Measurements from ENCODE around the gene NFIC.

Gene NFIC

GRCh38 chr19:3479834-3480215 is 113.4 kb downstream of the NFIC start:
- peak overlapping the region; percentile 94 for H3K4me2 ChIP-seq (ENCODE audit: low read depth, low read length, poor library complexity, severe bottlenecking)
- H3K9me3 ChIP-seq (ENCODE audit: insufficient read depth, low read depth, low read length), result no peaks in the 10 kb centered on the region
- no peaks in the 10 kb centered on the region for H3F3A ChIP-seq (ENCODE audit: low read depth)
- peaks cover 3% of the 10 kb centered on the region; the same call in 1 of the 2 replicates for H3K36me3 ChIP-seq (ENCODE audit: insufficient read depth, low read length)
- H3K79me2 ChIP-seq (ENCODE audit: insufficient read depth, low read length), result peaks cover 49% of the 10 kb centered on the region
- H3K9ac ChIP-seq (ENCODE audit: low read depth, low read length, poor library complexity, severe bottlenecking), result peak overlapping the region; percentile 35
- TF ChIP-seq CTCF (conservative IDR thresholded peaks at IDR 0.05; ENCODE audit: low read length) (no peak), EZH2phosphoT487 (IDR thresholded peaks at IDR 0.05; ENCODE audit: borderline replicate concordance) (no peak)
- peaks cover 8% of the 10 kb centered on the region; the same call in 1 of the 2 replicates for H3K9me2 ChIP-seq (replicated peaks; ENCODE audit: low read depth, low read length)
- H3K4me1 ChIP-seq (ENCODE audit: insufficient read depth, low read length, poor library complexity, severe bottlenecking), result peaks cover 53% of the 10 kb centered on the region
- H3K4me3 ChIP-seq (ENCODE audit: low read length, poor library complexity, severe bottlenecking), result peak overlapping the region; percentile 91
- H2AFZ ChIP-seq (ENCODE audit: low read length), result no peak overlapping the region
- no peaks in the 10 kb centered on the region for H4K20me1 ChIP-seq (ENCODE audit: insufficient read depth, low read length, poor library complexity, severe bottlenecking)
- no peaks in the 10 kb centered on the region for H3K27me3 ChIP-seq (ENCODE audit: insufficient read depth, low read length, poor library complexity, severe bottlenecking)

DNA sequence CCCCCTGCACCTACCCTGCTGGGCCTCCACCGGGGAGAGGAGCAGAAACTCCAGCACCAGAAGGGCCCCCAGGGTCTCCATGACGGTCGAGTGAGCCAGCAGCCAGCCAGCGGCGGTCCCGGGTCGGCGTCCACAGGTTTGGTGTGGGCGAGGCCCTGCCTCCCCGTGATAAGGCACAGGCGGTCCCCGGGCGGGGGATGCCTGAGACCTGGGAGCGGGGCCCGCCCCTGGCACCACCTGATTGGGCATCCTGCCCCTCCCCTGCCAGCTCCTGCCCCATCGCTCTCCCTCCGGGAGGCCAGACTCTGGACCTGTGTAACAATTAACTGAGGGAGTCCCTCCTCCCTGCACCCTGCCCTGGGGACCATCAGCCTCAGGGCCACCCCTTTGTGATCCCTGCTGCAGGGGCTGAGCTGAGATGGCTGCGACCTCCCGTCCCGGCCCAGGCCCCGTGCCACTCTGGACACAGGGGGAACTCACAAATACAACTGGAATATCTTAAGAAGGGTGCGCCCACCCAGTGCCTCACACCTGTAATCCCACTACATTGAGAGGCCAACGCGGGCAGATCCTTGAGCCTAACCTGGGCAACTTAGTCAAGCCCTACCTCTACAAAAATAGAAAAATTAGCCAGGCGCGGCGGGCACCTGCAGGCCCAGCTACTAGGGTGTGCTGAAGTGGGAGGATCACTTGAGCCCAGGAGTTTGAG is 114.2 kb downstream of the NFIC start, which contains the start of gene SMIM24:
Gene SMIM24 (minus strand): TSS at position 143 of the 709 bp plus-strand sequence. CDS start 62 bp downstream, at position 81.
- H3K9ac ChIP-seq (ENCODE audit: low read depth, low read length, poor library complexity, severe bottlenecking), result peak within 1 kb of the TSS; percentile 98
- no peaks in the 10 kb centered on the region for H3K9me3 ChIP-seq (ENCODE audit: insufficient read depth, low read depth, low read length)
- no peaks in the 10 kb centered on the region for H3F3A ChIP-seq (ENCODE audit: low read depth)
- H3K9me2 ChIP-seq (replicated peaks; ENCODE audit: low read depth, low read length), result peaks cover 8% of the 10 kb centered on the region; the same call in 1 of the 2 replicates
- no peak for TF ChIP-seq CTCF (conservative IDR thresholded peaks at IDR 0.05; ENCODE audit: low read length)
- no peak for TF ChIP-seq EZH2phosphoT487 (IDR thresholded peaks at IDR 0.05; ENCODE audit: borderline replicate concordance)
- peak within 1 kb of the TSS; percentile 94 for H3K4me2 ChIP-seq (ENCODE audit: low read depth, low read length, poor library complexity, severe bottlenecking)
- H3K36me3 ChIP-seq (ENCODE audit: insufficient read depth, low read length), result no peaks in the 10 kb centered on the region; the same call in 1 of the 2 replicates
- H3K4me1 ChIP-seq (ENCODE audit: insufficient read depth, low read length, poor library complexity, severe bottlenecking), result peaks cover 47% of the 10 kb centered on the region
- H4K20me1 ChIP-seq (ENCODE audit: insufficient read depth, low read length, poor library complexity, severe bottlenecking), result no peaks in the 10 kb centered on the region
- no peaks in the 10 kb centered on the region for H3K27me3 ChIP-seq (ENCODE audit: insufficient read depth, low read length, poor library complexity, severe bottlenecking)
- peaks cover 42% of the 10 kb centered on the region for H3K79me2 ChIP-seq (ENCODE audit: insufficient read depth, low read length)
- peak within 1 kb of the TSS; percentile 91 for H3K4me3 ChIP-seq (ENCODE audit: low read length, poor library complexity, severe bottlenecking)
- H2AFZ ChIP-seq (ENCODE audit: low read length), result no peak within 1 kb of the TSS; the same call in 1 of the 2 replicates

DNA sequence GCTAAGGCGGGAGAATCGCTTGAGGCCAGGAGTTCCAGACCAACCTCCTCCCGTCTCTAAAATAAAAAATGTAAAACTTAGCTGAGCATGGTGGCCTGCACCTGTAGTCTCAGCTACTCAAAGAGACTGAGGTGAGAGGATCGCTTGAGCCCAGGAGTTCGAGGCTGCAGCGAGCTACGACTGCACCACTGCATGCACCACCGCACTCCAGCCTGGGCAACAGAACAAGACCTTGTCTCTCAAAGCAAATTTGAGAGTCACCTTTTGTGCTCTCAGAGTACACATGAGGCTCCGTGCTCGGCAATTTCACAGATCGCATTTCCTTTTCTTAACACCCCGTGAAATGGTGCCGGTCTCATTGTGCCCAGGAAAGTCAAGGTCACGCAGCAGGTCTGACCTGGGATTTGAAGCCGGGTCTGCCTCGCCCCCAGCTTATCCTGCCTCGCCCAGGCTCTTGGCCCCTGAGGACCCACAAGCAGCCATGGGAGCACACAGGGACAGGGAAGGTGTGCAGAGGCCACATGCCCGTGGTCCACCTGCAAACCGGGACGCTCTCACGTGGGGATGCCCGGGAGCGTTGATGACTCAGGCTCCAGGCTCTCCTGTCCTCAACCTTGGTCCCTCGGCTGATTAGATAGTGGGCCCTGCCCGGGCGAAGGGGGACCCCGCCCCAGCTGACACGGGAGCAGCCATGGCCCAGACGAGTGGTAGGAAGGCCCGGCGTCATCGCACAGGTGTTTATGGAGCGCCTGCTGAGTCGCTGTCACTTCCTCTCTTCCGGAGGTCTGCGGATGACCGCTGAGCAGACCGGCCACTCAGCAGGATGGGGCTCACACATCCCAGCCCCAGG is 115.1 kb downstream of the NFIC start:
- H4K20me1 ChIP-seq (ENCODE audit: insufficient read depth, low read length, poor library complexity, severe bottlenecking), result no peaks in the 10 kb centered on the region
- H3K4me2 ChIP-seq (ENCODE audit: low read depth, low read length, poor library complexity, severe bottlenecking), result peak overlapping the region; percentile 94
- no peaks in the 10 kb centered on the region; the same call in 1 of the 2 replicates for H3K36me3 ChIP-seq (ENCODE audit: insufficient read depth, low read length)
- H3K27me3 ChIP-seq (ENCODE audit: insufficient read depth, low read length, poor library complexity, severe bottlenecking), result no peaks in the 10 kb centered on the region
- H3K9me3 ChIP-seq (ENCODE audit: insufficient read depth, low read depth, low read length), result no peaks in the 10 kb centered on the region
- H3K9me2 ChIP-seq (replicated peaks; ENCODE audit: low read depth, low read length), result peaks cover 8% of the 10 kb centered on the region; the same call in 1 of the 2 replicates
- TF ChIP-seq EZH2phosphoT487 (IDR thresholded peaks at IDR 0.05; ENCODE audit: borderline replicate concordance) (no peak), CTCF (conservative IDR thresholded peaks at IDR 0.05; ENCODE audit: low read length) (no peak)
- peaks cover 33% of the 10 kb centered on the region for H3K79me2 ChIP-seq (ENCODE audit: insufficient read depth, low read length)
- H3K4me3 ChIP-seq (ENCODE audit: low read length, poor library complexity, severe bottlenecking), result no peak overlapping the region
- H2AFZ ChIP-seq (ENCODE audit: low read length), result no peak overlapping the region
- H3K4me1 ChIP-seq (ENCODE audit: insufficient read depth, low read length, poor library complexity, severe bottlenecking), result peaks cover 38% of the 10 kb centered on the region
- peak overlapping the region; percentile 35 for H3K9ac ChIP-seq (ENCODE audit: low read depth, low read length, poor library complexity, severe bottlenecking)
- no peaks in the 10 kb centered on the region for H3F3A ChIP-seq (ENCODE audit: low read depth)

Measured in Loucy (cell line).